ENCODE results near the gene MYL2. TPM values are rescaled to one million over a fixed set of nuclear protein-coding genes. Genes with fewer than 3 reads are reported as not detected.

Gene MYL2
- total RNA-seq, 4 donors from 2014 or later, result not detected

GRCh38 chr12:110889361-110889760 is 31.0 kb downstream of the MYL2 start:
- 74 to 86% methylated on average over 12 of the region's 12 CpGs for WGBS, 2 donors
- TF ChIP-seq POLR2A (IDR thresholded peaks at IDR 0.05), result no peak
- TF ChIP-seq CTCF (IDR thresholded peaks at IDR 0.05), result no peak
- intact Hi-C loops (cut with DNase I; ENCODE audit: low total_unique reads), result no loop called here
- DNase-seq (ENCODE audit: low spot score in 2 of 2), result no peak
- H3K4me3 ChIP-seq (ENCODE audit: low read depth, poor library complexity, severe bottlenecking), result no peak overlapping the region

DNA sequence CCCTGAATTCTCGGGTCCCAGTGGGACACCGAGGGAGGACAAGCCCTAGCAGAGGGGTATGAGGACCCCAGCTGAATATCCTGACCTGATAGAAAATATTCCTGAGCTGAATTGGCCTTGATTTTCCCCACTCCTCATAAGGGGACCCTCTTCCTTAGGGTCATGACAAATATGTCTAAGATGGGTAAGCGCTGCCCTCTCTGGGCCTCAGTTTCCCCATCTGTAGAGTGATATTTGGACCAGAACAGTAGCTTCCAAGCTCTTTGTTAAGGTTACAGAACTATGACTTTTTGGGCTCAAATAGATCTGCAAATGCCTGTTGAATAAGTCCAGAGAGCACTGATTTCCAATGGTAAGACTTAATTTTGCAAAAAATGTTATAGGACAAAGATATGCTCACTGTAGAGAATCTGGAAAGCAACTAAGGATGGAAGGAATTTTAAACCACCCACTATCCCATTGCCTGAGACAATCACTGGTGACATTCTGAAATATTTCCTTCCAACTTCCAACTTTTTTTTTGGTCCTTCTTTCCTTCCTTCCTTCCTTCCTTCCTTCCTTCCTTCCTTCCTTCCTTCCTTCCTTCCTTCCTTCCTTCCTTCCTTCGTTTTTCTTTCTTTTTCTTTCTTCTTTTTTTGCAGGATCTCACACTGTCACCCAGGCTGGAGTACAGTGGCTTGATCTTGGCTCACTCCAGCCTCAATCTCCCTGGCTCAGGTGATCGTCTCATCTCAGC is 32.0 kb downstream of the MYL2 start:
- WGBS, 2 donors, result 30 to 38% methylated on average over 5 of the region's 5 CpGs
- no peak for DNase-seq (ENCODE audit: low spot score in 2 of 2)
- no peak for TF ChIP-seq CTCF (IDR thresholded peaks at IDR 0.05)
- intact Hi-C loops (cut with DNase I; ENCODE audit: low total_unique reads), result no loop called here
- no peak overlapping the region for H3K4me3 ChIP-seq (ENCODE audit: low read depth, poor library complexity, severe bottlenecking)

DNA sequence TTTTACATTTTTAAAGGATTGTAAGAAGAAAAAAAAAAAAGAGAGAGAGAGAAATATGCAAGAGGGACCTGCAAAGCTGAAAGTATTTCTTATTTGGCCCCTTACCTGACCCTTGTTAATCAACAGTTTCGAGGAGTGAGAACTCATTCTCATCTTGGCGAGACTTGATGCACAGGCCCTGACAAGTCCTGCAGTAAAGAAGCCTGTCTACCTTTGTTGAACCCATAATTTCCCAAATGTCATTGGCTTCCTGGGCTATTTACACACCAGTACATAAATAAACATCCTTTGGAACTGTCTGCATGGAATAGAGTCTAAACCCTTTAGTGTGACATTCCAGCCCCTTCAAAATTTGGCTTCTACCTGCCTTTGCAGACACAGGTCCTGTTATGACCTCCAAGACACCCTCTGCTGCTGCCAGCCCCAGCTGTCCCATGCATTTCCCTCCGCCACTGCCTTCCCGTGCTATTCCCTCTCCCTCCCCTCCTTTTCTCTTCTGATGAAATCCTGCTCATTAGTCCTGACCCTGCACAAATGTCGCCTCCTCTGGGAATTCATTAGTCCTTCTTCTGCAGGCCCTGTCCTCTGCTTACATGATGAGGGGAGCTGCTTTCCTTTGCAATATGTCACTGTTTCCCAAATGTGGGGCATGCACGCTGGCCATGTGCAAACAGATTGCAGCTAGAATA is 35.1 kb downstream of the MYL2 start:
- intact Hi-C loops (cut with DNase I; ENCODE audit: low total_unique reads), result no loop called here

DNA sequence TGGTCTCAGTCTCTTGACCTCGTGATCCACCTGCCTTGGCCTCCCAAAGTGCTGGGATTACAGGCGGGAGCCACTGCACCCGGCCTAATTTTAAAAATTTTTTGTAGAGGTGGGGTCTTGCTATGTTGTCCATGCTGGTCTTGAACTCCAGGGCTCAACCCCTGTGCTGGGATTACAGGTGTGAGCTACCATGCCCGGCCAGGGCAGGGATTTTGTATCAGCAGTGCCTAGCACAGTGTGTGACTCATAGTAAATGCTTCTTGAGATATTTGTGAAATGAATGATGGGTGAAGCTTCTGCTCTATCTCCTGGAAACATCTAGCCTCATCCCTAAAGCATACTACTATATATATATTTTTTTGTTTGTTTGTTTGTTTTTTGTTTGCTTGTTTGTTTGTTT is 37.1 kb downstream of the MYL2 start:
- no peak for DNase-seq (ENCODE audit: low spot score in 2 of 2)
- intact Hi-C loops (cut with DNase I; ENCODE audit: low total_unique reads), result no loop called here
- WGBS, 2 donors, result 89 to 98% methylated on average over 4 of the region's 4 CpGs
- no peak overlapping the region for H3K4me3 ChIP-seq (ENCODE audit: low read depth, poor library complexity, severe bottlenecking)
- TF ChIP-seq CTCF (IDR thresholded peaks at IDR 0.05) (no peak), POLR2A (IDR thresholded peaks at IDR 0.05) (no peak)

More for the DNA sequence above, 35.1 kb downstream of the MYL2 start:
- whole genome bisulfite sequencing, 2 donors, result 48 to 55% methylated on average over 6 of the region's 6 CpGs
- no peak for TF ChIP-seq POLR2A (IDR thresholded peaks at IDR 0.05)
- no peak for TF ChIP-seq CTCF (IDR thresholded peaks at IDR 0.05)
- DNase-seq (ENCODE audit: low spot score in 2 of 2), result no peak
- no peak overlapping the region for H3K4me3 ChIP-seq (ENCODE audit: low read depth, poor library complexity, severe bottlenecking)

DNA sequence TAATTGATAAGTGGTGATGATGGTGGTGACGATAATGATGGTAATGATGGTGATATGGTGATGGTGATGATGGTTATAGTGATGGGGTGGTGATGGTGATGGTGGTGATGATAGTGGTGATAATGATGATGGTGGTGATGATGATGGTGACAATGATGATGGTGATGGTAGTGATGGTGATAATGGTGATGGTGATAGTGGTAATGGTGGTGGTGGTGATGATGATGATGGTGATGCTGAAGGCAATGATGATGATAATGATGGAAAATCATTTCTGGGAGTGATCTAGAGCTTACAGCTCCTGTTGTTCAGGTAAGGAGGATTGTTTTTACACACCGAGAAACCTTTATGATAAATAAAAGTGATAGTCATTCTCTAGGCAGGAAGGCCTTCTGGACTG is 39.7 kb downstream of the MYL2 start:
- intact Hi-C loops (cut with DNase I; ENCODE audit: low total_unique reads), result no loop called here
- WGBS, 2 donors, result 79 to 80% methylated on average over 2 of the region's 2 CpGs
- H3K4me3 ChIP-seq (ENCODE audit: low read depth, poor library complexity, severe bottlenecking), result no peak overlapping the region
- DNase-seq (ENCODE audit: low spot score in 2 of 2), result no peak
- TF ChIP-seq CTCF (IDR thresholded peaks at IDR 0.05) (no peak), POLR2A (IDR thresholded peaks at IDR 0.05) (no peak)

Measured in lower leg skin (tissue), 4 donors.